HCT116 (cell line): ENCODE measurements around the gene ZNF346. TPM values are rescaled to one million over a fixed set of nuclear protein-coding genes. Genes with fewer than 3 reads are reported as not detected.

ENCODE experiments used
- ATAC-seq: fragments of 200-7000 bp; cut with Tn5 transposase; 2 replicates; pipeline ENCODE4 v1.9.1; 2020; ENCODE audit warnings: mild to moderate bottlenecking, moderate library complexity
- BruUV-seq: library from RNA; stranded (reverse); fragments of 400-500 nt; replicated peaks from 2 replicates; lab custom pipeline; 2021; lab: Mats Ljungman, UMichigan
- CTCF ChIA-PET: fragments of 300-600 bp; sonication (Branson Sonifier 250); formaldehyde crosslinking; loops from one replicate; lab custom pipeline; 2021; ENCODE audit warnings: antibody characterized with exemption; lab: Charles Lee
- POLR2A ChIA-PET: fragments of 300-600, 350-600 bp; sonication (Branson Sonifier 250); formaldehyde crosslinking; loops from one replicate; lab custom pipeline; 2021; ENCODE audit warnings: antibody characterized with exemption; lab: Charles Lee
- RAD21 ChIA-PET, 2 experiments: fragments of 300-600 bp; sonication (Branson Sonifier 250); formaldehyde crosslinking; loops; one replicate each; lab custom pipeline; 2023; ENCODE audit warnings: low total read pairs in 2 of 2; ENCODE audit not compliant: uncharacterized antibody in 2 of 2, unreplicated experiment in 2 of 2, low non-redundant PET in 1 of 2; lab: Charles Lee
- DNase-seq: peaks from one replicate; pipeline ENCODE4 v3.0.0-alpha.2; 2010; ENCODE audit warnings: low read depth, low spot score
- H2AFZ ChIP-seq: fragments of 200-600 bp; shearing (Covaris generic), sonication (generic); 2 replicates; pipeline ENCODE4 v1.6.1; 2017; ENCODE audit warnings: low read depth, mixed run types, mixed read lengths, antibody characterized with exemption, low read length; ENCODE audit not compliant: poor library complexity, severe bottlenecking
- H3K27ac ChIP-seq: 2 replicates; pipeline ENCODE4 v1.5.1; 2012; ENCODE audit warnings: low read depth, low read length
- H3K27me3 ChIP-seq: fragments of 200-600 bp; sonication (generic); 2 replicates; pipeline ENCODE4 v1.6.1; 2016; ENCODE audit warnings: mixed run types, low read length, mixed read lengths; ENCODE audit not compliant: insufficient read depth
- H3K36me3 ChIP-seq, 2 experiments: fragments of 200-500 bp in 1 of 2; fragments of 200-600 bp in 1 of 2; sonication (Bioruptor generic) in 1 of 2; sonication (generic) in 1 of 2; 2 replicates each; pipeline versions ENCODE4 v1.5.1 to v1.6.1; 2014 to 2016; ENCODE audit warnings: low read length in 2 of 2, inconsistent platforms in 1 of 2, mixed read lengths in 1 of 2, mixed run types in 1 of 2; ENCODE audit not compliant: insufficient read depth in 2 of 2, control insufficient read depth in 1 of 2
- H3K4me1 ChIP-seq, 2 experiments: fragments of 200-600 bp in 1 of 2; sonication (generic) in 1 of 2; 2 replicates each; pipeline versions ENCODE4 v1.5.1 to v1.6.1; 2012 to 2017; ENCODE audit warnings: low read length in 2 of 2, inconsistent platforms in 1 of 2, mild to moderate bottlenecking in 1 of 2, mixed read lengths in 1 of 2, mixed run types in 1 of 2, moderate library complexity in 1 of 2; ENCODE audit not compliant: insufficient read depth in 2 of 2, control insufficient read depth in 1 of 2
- H3K4me2 ChIP-seq: fragments of 200-600 bp; sonication (generic); 2 replicates; pipeline ENCODE4 v1.6.1; 2017; ENCODE audit warnings: mixed run types, low read length, mixed read lengths
- H3K4me3 ChIP-seq, 2 experiments: fragments of 200-600 bp in 1 of 2; sonication (generic) in 1 of 2; replicated peaks in 1 of 2; 2 replicates each; pipeline ENCODE4 v1.5.1; 2011 to 2016; ENCODE audit warnings: low read length in 2 of 2, control low read depth in 1 of 2, low read depth in 1 of 2, mild to moderate bottlenecking in 1 of 2, mixed read lengths in 1 of 2, mixed run types in 1 of 2
- H3K79me2 ChIP-seq: fragments of 200-600 bp; sonication (generic); 2 replicates; pipeline ENCODE4 v1.6.1; 2017; ENCODE audit warnings: mild to moderate bottlenecking, mixed run types, low read length, moderate library complexity, mixed read lengths; ENCODE audit not compliant: insufficient read depth
- H3K9ac ChIP-seq: fragments of 200-600 bp; sonication (generic); 2 replicates; pipeline ENCODE4 v1.6.1; 2016; ENCODE audit warnings: low read length, mixed read lengths
- H3K9me2 ChIP-seq: fragments of 200-600 bp; sonication (generic), shearing (Covaris generic); 2 replicates; pipeline ENCODE4 v1.6.1; 2017; ENCODE audit warnings: mixed run types, mild to moderate bottlenecking, moderate library complexity; ENCODE audit not compliant: insufficient read depth
- H3K9me3 ChIP-seq, 2 experiments: fragments of 200-500 bp in 1 of 2; fragments of 200-600 bp in 1 of 2; sonication (Bioruptor generic) in 1 of 2; sonication (generic) in 1 of 2; 2 replicates each; pipeline ENCODE4 v1.6.1; 2014 to 2017; ENCODE audit warnings: low read length in 2 of 2, mixed read lengths in 2 of 2, inconsistent platforms in 1 of 2, low read depth in 1 of 2, mild to moderate bottlenecking in 1 of 2, mixed run types in 1 of 2, moderate library complexity in 1 of 2; ENCODE audit not compliant: control insufficient read depth in 1 of 2, insufficient read depth in 1 of 2
- H4K20me1 ChIP-seq: fragments of 200-600 bp; sonication (generic), shearing (Covaris generic); 2 replicates; pipeline ENCODE4 v1.6.1; 2017; ENCODE audit warnings: mixed run types, mild to moderate bottlenecking, moderate library complexity; ENCODE audit not compliant: insufficient read depth
- CTCF ChIP-seq, 3 experiments: fragments of 200-600 bp in 1 of 3; sonication (generic) in 1 of 3; IDR thresholded peaks in 2 of 3; conservative IDR thresholded peaks in 1 of 3; 2 replicates each; pipeline ENCODE4 v1.5.1; 2012 to 2017; ENCODE audit warnings: low read depth in 2 of 3, low read length in 2 of 3, antibody characterized with exemption in 1 of 3, borderline replicate concordance in 1 of 3, control low read depth in 1 of 3, mild to moderate bottlenecking in 1 of 3, mixed read lengths in 1 of 3, mixed run types in 1 of 3, moderate library complexity in 1 of 3; ENCODE audit not compliant: insufficient read depth in 1 of 3
- EGR1 ChIP-seq: IDR thresholded peaks from 2 replicates; pipeline ENCODE4 v1.6.1; 2012; ENCODE audit warnings: low read depth
- ELF1 ChIP-seq: IDR thresholded peaks from 2 replicates; pipeline ENCODE4 v1.6.1; 2012; ENCODE audit warnings: low read depth, borderline replicate concordance
- EZH2 ChIP-seq: fragments of 200-600 bp; sonication (generic); IDR thresholded peaks from 2 replicates; pipeline ENCODE4 v1.6.1; 2017; ENCODE audit warnings: antibody characterized with exemption, mixed run types
- FOSL1 ChIP-seq: IDR thresholded peaks from 2 replicates; pipeline ENCODE4 v1.6.1; 2012; ENCODE audit warnings: low read depth
- JUND ChIP-seq: IDR thresholded peaks from 2 replicates; pipeline ENCODE4 v1.6.1; 2012
- MAX ChIP-seq: IDR thresholded peaks from 2 replicates; pipeline ENCODE4 v1.6.1; 2012
- POLR2A ChIP-seq: IDR thresholded peaks from 2 replicates; pipeline ENCODE4 v1.7.0; 2011; ENCODE audit warnings: borderline replicate concordance; ENCODE audit not compliant: insufficient read depth, insufficient read length; ENCODE audit errors: extremely low read depth
- POLR2AphosphoS5 ChIP-seq: IDR thresholded peaks from 2 replicates; pipeline ENCODE4 v1.6.1; 2011; ENCODE audit warnings: mild to moderate bottlenecking, low read depth, low read length, moderate library complexity
- RAD21 ChIP-seq: IDR thresholded peaks from 2 replicates; pipeline ENCODE4 v1.6.1; 2012; ENCODE audit warnings: low read depth, mild to moderate bottlenecking
- REST ChIP-seq: IDR thresholded peaks from 2 replicates; pipeline ENCODE4 v1.6.1; 2012; ENCODE audit warnings: low read depth
- SIN3A ChIP-seq: IDR thresholded peaks from 2 replicates; pipeline ENCODE4 v1.6.1; 2012; ENCODE audit warnings: low read depth
- ZFX ChIP-seq: fragments of 450-650 bp; IDR thresholded peaks from 2 replicates; pipeline ENCODE4 v1.6.1; 2017
- ZNF274 ChIP-seq: fragments of 200-500 bp; sonication (Bioruptor generic); IDR thresholded peaks from 2 replicates; pipeline ENCODE4 v1.6.1; 2014; ENCODE audit warnings: mild to moderate bottlenecking, low read depth, low read length, inconsistent platforms
- intact Hi-C: fragments of 100-400 bp; cut with micrococcal nuclease; formaldehyde crosslinking; loops from 2 replicates; pipeline ENCODE4 v1.10.0; 2022
- total RNA-seq: library from RNA; stranded (reverse); gene quantifications from one replicate; pipeline ENCODE4 v1.2.1, GENCODE V29; 2021; ENCODE audit not compliant: unreplicated experiment
- TF ChIP-seq, protein P1 (sequence below): IDR thresholded peaks from 2 replicates; pipeline ENCODE4 v1.6.1; 2011; ENCODE audit warnings: mild to moderate bottlenecking, low read length, moderate library complexity; ENCODE audit not compliant: insufficient replicate concordance; ENCODE audit errors: extremely low read depth

Gene ZNF346
- total RNA-seq, 1 experiment from 2014 or later = 13.7 TPM

- ATAC-seq = peak; percentile 85
- no TSS peak for BruUV-seq
- Histone ChIP-seq H3K4me3 (no peak overlapping the region), H3K9me3 (no peaks in the 10 kb centered on the region), H3K4me2 (no peak overlapping the region), H3K9ac (no peak overlapping the region), H4K20me1 (no peaks in the 10 kb centered on the region), H3K9me2 (no peaks in the 10 kb centered on the region), H3K36me3 (no peaks in the 10 kb centered on the region), H3K4me1 (no peaks in the 10 kb centered on the region; a peak in 1 of 4 replicates), H3K79me2 (no peaks in the 10 kb centered on the region), H3K27me3 (no peaks in the 10 kb centered on the region), H3K27ac (no peak overlapping the region), H2AFZ (no peak overlapping the region)
- CTCF ChIA-PET = interaction anchor here (0.5 to 5.6 kb wide), 16 partner anchors 10 to 694 kb away, joined by 3 to 79 read pairs (median 4); partner anchors contain the start of gene FGFR4
- POLR2A ChIA-PET = interaction anchor here (0.7 to 1.0 kb wide), 2 partner anchors 25 to 451 kb away, joined by 3 to 5 read pairs; partner anchors contain the start of gene FGFR4
- RAD21 ChIA-PET = interaction anchor here (0.6 to 1.9 kb wide), 8 partner anchors 25 to 451 kb away, joined by 3 to 21 read pairs (median 4); partner anchors contain the start of gene FGFR4 (in 2 of the 2)
- DNase-seq = peak; percentile 38
- intact Hi-C loops = loop anchor here (1.0 to 5.0 kb wide), 4 partner anchors 40 to 451 kb away; partner anchors contain the start of gene PFN3
- TF ChIP-seq MAX (no peak), FOSL1 (no peak), EZH2 (no peak), ZFX (no peak), CTCF (IDR thresholded peaks at IDR 0.05 in 2 of 3, conservative IDR thresholded peaks at IDR 0.05 in 1 of 3; ENCODE audit: borderline replicate concordance in 1 of 3, insufficient read depth in 1 of 3, low read depth in 2 of 3, low read length in 2 of 3) (peak; percentile 96 to 99 (median 98)), JUND (no peak), RAD21 (peak; percentile 97), SIN3A (no peak), ELF1 (no peak), EGR1 (no peak), ZNF274 (no peak), POLR2AphosphoS5 (no peak), POLR2A (no peak), REST (no peak)
- TF ChIP-seq, protein P1, sequence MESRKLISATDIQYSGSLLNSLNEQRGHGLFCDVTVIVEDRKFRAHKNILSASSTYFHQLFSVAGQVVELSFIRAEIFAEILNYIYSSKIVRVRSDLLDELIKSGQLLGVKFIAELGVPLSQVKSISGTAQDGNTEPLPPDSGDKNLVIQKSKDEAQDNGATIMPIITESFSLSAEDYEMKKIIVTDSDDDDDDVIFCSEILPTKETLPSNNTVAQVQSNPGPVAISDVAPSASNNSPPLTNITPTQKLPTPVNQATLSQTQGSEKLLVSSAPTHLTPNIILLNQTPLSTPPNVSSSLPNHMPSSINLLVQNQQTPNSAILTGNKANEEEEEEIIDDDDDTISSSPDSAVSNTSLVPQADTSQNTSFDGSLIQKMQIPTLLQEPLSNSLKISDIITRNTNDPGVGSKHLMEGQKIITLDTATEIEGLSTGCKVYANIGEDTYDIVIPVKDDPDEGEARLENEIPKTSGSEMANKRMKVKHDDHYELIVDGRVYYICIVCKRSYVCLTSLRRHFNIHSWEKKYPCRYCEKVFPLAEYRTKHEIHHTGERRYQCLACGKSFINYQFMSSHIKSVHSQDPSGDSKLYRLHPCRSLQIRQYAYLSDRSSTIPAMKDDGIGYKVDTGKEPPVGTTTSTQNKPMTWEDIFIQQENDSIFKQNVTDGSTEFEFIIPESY = no peak
These were observed 89.4 kb downstream of the ZNF346 start for GRCh38 chr5:177111720-177112394.
